Heart left ventricle (tissue), 16 donors: ENCODE results near the gene MOGAT3. TPM values are rescaled to one million over a fixed set of nuclear protein-coding genes. Genes with fewer than 3 reads are reported as not detected.
A peak's percentile ranks its signal among the peaks of the same experiment; 100 is the strongest.

Source experiments
- ATAC-seq, 4 donors: fragments of 200-7000 bp; cut with Tn5 transposase; one replicate each; pipeline ENCODE4 v1.9.1; 2020 to 2022; ENCODE audit warnings: moderate library complexity in 4 of 4, mild to moderate bottlenecking in 3 of 4, moderate number of reproducible peaks in 1 of 4
- DNase-seq, 5 donors: peaks; one replicate each; pipeline ENCODE4 v3.0.0-alpha.2; 2020
- H3K27ac ChIP-seq, 12 donors: fragments of 200-600 bp; sonication (generic) in 4 of 12; one replicate each; pipeline versions ENCODE4 v1.5.0 to v1.8.0; 2016 to 2022; ENCODE audit warnings: mild to moderate bottlenecking in 2 of 12
- H3K27me3 ChIP-seq, 9 donors: fragments of 200-600 bp; sonication (generic) in 2 of 9; one replicate each; pipeline versions ENCODE4 v1.5.1 to v1.8.0; 2016 to 2022; ENCODE audit warnings: mild to moderate bottlenecking in 3 of 9
- H3K36me3 ChIP-seq, 9 donors: fragments of 200-600 bp; sonication (generic) in 2 of 9; one replicate each; pipeline versions ENCODE4 v1.5.0 to v1.8.0; 2018 to 2022; ENCODE audit warnings: mild to moderate bottlenecking in 2 of 9
- H3K4me1 ChIP-seq, 12 donors: fragments of 200-600 bp; sonication (generic) in 4 of 12; one replicate each; pipeline versions ENCODE4 v1.5.0 to v1.8.0; 2016 to 2022; ENCODE audit warnings: mild to moderate bottlenecking in 3 of 12
- H3K4me3 ChIP-seq, 12 donors: fragments of 200-600 bp; sonication (generic) in 4 of 12; one replicate each; pipeline versions ENCODE4 v1.5.0 to v1.8.0; 2017 to 2022; ENCODE audit warnings: mild to moderate bottlenecking in 9 of 12, moderate library complexity in 4 of 12
- H3K9me3 ChIP-seq, 12 donors: fragments of 200-600 bp; sonication (generic) in 4 of 12; one replicate each; pipeline versions ENCODE4 v1.5.0 to v1.8.0; 2016 to 2022; ENCODE audit warnings: mild to moderate bottlenecking in 1 of 12
- POLR2A ChIP-seq, 2 donors: fragments of 450-650 bp; IDR thresholded peaks; one replicate each; pipeline ENCODE4 v1.6.1; 2017; ENCODE audit warnings: antibody characterized with exemption in 2 of 2, mild to moderate bottlenecking in 2 of 2, moderate library complexity in 2 of 2
- WGBS, 4 donors: extraction: QIAGEN DNeasy Blood & Tissue Kit in 2 of 4; methylation state at CpG; one replicate each; pipeline versions ENCODE4 v1.1.5 to v1.1.7; 2013 to 2018; 5-methylcytosine and 5-hydroxymethylcytosine counted together
- intact Hi-C, 10 donors: fragments of 100-400 bp; cut with DNase I; formaldehyde crosslinking; loops; one replicate each; pipeline versions ENCODE4 v1.11.1 to v1.14.2; 2022
- polyA plus RNA-seq, 2 donors: library from polyadenylated mRNA; stranded (reverse); fragments of 200-250 nt; gene quantifications; one replicate each; pipeline ENCODE4 v1.2.3, GENCODE V29; 2013
- total RNA-seq, 9 donors: library from RNA; depleted of rRNA in 2 of 9; stranded (reverse); fragments of >200 nt in 2 of 9; fragmentation: NEBNext Ultra II Directional in 3 of 9; extraction: Animal tissue kit (Norgen Biotek cat#: 25700) in 3 of 9; gene quantifications; one replicate each; pipeline versions ENCODE4 v1.1.0 to v1.2.4, GENCODE V29; 2016 to 2023
- TF ChIP-seq, protein P1 (sequence below), 12 donors: fragments of 200-600 bp; sonication (generic) in 4 of 12; IDR thresholded peaks; one replicate each; pipeline versions ENCODE4 v1.5.0 to v1.8.0; 2018 to 2022; ENCODE audit warnings: antibody characterized with exemption in 12 of 12, mild to moderate bottlenecking in 5 of 12
- donor health status: ischemic (EF 13 %, LVEDD 7.1; RV severe dilation, severe dysfunction).
- donor health status: healthy with polysubstance abuse.
- donor health status: DM: no; HTN: yes; CAD: no.
- donor health status: DM: no; HTN: no; CAD: no.
- donor health status: ischemic (EF 25% LVEDD 6.9; RV normal size, moderate dysfunction).
- donor health status: ischemic (EF 25% LVEDD 5.7; RV mildly dilated, moderate dysfunction).
- donor health status: healthy.
- donor health status: DM: yes; HTN: yes; CAD: no.
- donor health status: ischemic (EF 35%, LVEDD 5.7; RV mildly dilated, moderate dysfunction).
- donor health status: nonischemic (EF 11% LVEDD 7.7; RV severe dilation, severe dysfunction).
- donor health status: DM: yes; HTN: yes; CAD: no.
- donor health status: PGD.
- donor health status: ischemic (EF 29% LVEDD 5.4; RV normal size, mild dysfunction).
- donor health status: nonischemic (EF 23%, LVEDD 6.1; RV moderate dilation, normal function).

The MOGAT3 gene
- total and polyA plus RNA-seq, 11 donors, result not detected

DNA sequence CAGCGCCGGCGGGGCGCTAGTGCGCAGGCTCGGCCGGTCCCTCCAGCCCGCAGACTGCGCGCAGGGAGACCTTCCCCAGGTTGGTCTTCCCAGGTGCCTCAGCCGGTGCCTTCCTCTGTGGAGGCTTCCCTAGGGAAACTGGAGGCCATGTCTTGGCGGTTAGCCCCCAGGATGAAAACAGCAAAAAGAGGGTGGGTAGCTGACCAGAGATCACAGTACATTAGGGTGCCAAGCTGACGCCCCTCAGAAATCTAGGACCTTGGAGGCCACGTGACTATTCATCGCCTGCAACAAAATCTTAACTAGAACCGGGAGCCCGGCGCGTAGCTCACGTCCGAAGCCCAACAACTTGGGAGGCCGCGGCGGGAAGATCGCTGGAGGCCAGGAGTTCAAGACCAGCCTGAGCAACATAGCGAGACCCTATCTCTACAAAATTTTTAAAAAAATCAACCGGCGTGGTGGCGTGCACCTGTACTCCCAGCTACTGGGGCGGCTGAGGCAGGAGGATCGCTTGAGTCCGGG, 44.4 kb upstream of the MOGAT3 start:
- 25 to 45% (median 33%) methylated on average over 23 to 32 of the region's 32 CpGs for WGBS, 4 donors
- DNase-seq (peak in 1 of 5 donors; percentile 42), ATAC-seq (no peak)
- Histone ChIP-seq H3K27ac (peak overlapping the region; percentile 84 to 99 (median 95)), H3K36me3 (peaks cover 0 to 49% (median 26%) of the 10 kb centered on the region in 9 donors), H3K4me1 (peaks cover 5 to 51% (median 34%) of the 10 kb centered on the region in 12 donors), H3K27me3 (no peaks in the 10 kb centered on the region), H3K4me3 (peak overlapping the region; percentile 66 to 95 (median 82)), H3K9me3 (no peaks in the 10 kb centered on the region)
- intact Hi-C loops, result loop anchor here in 4 of 10 donors (2.0 to 10.0 kb wide), 3 partner anchors 26 to 360 kb away; partner anchors contain the start of genes ZNHIT1 (in 2 of the 4), PLOD3 (in 1 of the 4) and UFSP1 (in 1 of the 4)
- no peak for TF ChIP-seq POLR2A (IDR thresholded peaks at IDR 0.05)
- TF ChIP-seq, protein P1, sequence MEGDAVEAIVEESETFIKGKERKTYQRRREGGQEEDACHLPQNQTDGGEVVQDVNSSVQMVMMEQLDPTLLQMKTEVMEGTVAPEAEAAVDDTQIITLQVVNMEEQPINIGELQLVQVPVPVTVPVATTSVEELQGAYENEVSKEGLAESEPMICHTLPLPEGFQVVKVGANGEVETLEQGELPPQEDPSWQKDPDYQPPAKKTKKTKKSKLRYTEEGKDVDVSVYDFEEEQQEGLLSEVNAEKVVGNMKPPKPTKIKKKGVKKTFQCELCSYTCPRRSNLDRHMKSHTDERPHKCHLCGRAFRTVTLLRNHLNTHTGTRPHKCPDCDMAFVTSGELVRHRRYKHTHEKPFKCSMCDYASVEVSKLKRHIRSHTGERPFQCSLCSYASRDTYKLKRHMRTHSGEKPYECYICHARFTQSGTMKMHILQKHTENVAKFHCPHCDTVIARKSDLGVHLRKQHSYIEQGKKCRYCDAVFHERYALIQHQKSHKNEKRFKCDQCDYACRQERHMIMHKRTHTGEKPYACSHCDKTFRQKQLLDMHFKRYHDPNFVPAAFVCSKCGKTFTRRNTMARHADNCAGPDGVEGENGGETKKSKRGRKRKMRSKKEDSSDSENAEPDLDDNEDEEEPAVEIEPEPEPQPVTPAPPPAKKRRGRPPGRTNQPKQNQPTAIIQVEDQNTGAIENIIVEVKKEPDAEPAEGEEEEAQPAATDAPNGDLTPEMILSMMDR (IDR thresholded peaks at IDR 0.05), result no peak

DNA sequence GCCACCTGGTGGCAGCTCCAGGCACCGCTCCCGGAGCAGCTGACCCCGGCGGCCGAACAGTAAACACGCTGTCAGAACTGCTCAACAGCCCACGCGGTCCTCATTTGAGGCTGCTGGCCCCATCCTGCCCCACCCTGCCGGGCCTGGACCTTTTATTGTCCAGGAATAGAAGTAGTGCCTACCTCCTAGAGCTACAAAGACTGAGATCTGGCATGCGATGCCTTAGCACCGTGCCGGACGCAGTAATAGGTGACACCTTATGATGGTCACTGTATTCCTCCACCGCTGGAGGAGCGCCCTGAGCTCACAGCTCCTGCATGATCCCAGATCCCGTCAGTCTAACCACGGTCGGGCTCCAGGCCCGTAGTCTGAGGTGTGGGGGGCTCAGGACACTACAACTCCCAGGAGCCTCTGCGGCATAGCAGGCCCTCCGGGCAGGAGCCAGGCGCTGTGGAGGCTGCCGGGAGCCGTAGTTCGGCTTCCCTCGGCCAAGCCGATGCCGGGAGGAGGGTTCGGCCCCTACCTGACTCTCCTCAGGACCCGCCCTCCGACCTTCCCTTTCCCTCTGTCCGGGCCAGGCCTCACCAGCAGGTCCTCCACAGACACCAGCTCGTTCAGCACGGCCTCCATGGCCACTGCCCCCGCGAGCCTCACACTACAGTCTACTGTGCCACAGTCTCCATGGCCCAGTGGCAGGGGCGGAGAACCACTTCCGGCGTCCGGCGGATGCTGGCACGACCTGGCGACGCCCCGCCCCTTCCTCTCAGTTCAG, 43.7 kb upstream of the MOGAT3 start, which contains the start of gene FIS1:
Gene FIS1 (minus strand): TSS at position 707 of the 772 bp plus-strand sequence. CDS start 77 bp downstream, at position 630.
- intact Hi-C loops, result loop anchor here in 7 of 10 donors (1.0 to 10.0 kb wide), 5 partner anchors 8 to 360 kb away; partner anchors contain the start of genes PLOD3 (in 4 of the 7), ZNHIT1 (in 2 of the 7) and UFSP1 (in 1 of the 7)
- ATAC-seq, result peak; percentile 98 to 99 (median 98)

DNA sequence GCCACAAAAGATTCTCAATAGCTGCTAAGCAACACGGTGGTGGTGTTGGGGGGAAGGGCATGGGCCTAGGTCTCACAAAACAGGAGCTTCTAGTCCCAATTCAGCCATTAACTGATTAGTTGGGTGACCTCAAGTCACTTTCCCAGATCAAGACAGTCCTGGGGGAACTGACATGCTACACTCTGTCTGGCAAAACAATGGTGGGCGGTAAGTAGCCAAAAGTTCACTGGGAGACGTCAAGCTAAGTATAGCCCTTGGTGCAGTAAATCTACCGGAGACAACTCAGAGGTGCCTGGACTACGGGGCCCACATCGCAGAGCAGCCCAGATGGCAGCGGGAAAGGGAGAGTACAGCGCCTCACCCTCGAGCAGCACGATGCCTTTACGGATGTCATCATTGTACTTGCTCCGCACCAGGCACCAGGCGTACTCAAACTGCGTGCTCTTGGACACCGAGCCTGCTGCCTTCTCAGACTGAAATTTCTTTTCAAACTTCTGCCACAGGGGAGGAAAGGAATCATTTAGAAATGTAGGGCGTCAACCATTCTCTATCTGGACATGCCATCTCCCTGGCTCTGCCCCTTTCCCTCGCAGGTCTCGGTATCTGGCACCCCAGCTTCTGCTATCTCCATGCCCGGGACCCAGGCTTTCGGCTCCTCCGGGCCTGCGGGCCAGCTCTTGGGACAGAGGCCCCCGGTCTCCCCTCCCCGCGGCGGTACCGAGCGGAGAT, 43.0 kb upstream of the MOGAT3 start:
- intact Hi-C loops, result loop anchor here in 7 of 10 donors (1.0 to 10.0 kb wide), 5 partner anchors 8 to 359 kb away; partner anchors contain the start of genes PLOD3 (in 4 of the 7), ZNHIT1 (in 2 of the 7) and UFSP1 (in 1 of the 7)
- peak overlapping the region; percentile 84 to 99 (median 95) for H3K27ac ChIP-seq
- no peak for TF ChIP-seq POLR2A (IDR thresholded peaks at IDR 0.05)
- TF ChIP-seq, protein P1 (IDR thresholded peaks at IDR 0.05), result peak in 2 of 12 donors; percentile 85 to 92
- H3K36me3 ChIP-seq, result peaks cover 0 to 51% (median 29%) of the 10 kb centered on the region in 9 donors
- DNase-seq, result no peak
- H3K9me3 ChIP-seq, result no peaks in the 10 kb centered on the region
- 14 to 26% (median 19%) methylated on average over 21 to 28 of the region's 28 CpGs for WGBS, 4 donors
- peaks cover 5 to 61% (median 42%) of the 10 kb centered on the region in 12 donors for H3K4me1 ChIP-seq
- ATAC-seq, result peak in 2 of 4 donors; percentile 0
- peak overlapping the region; percentile 66 to 95 (median 82) for H3K4me3 ChIP-seq
- no peaks in the 10 kb centered on the region for H3K27me3 ChIP-seq

More for the DNA sequence above, 43.7 kb upstream of the MOGAT3 start, which contains the start of gene FIS1:
- WGBS, 4 donors, result 0 to 2% (median 0%) methylated on average over 30 to 45 of the region's 45 CpGs
- H3K27me3 ChIP-seq, result no peaks in the 10 kb centered on the region
- H3K36me3 ChIP-seq, result peaks cover 0 to 51% (median 28%) of the 10 kb centered on the region in 9 donors
- peaks cover 5 to 55% (median 37%) of the 10 kb centered on the region in 12 donors for H3K4me1 ChIP-seq
- peak within 1 kb of the TSS; percentile 66 to 95 (median 82) for H3K4me3 ChIP-seq
- no peaks in the 10 kb centered on the region for H3K9me3 ChIP-seq
- peak within 1 kb of the TSS; percentile 84 to 99 (median 95) for H3K27ac ChIP-seq
- peak; percentile 94 to 97 (median 95) for DNase-seq
- TF ChIP-seq, protein P1 (IDR thresholded peaks at IDR 0.05), result peak in 11 of 12 donors; percentile 15 to 99 (median 93)
- TF ChIP-seq POLR2A (IDR thresholded peaks at IDR 0.05), result peak; percentile 43 to 85
